Measurements from ENCODE around the gene MMGT1.
"Not testable (repeated sequence)": the region's sequence is repeated elsewhere in the genome, so short reads cannot be mapped to it uniquely, and the experiment has no call there.

Gene MMGT1

DNA sequence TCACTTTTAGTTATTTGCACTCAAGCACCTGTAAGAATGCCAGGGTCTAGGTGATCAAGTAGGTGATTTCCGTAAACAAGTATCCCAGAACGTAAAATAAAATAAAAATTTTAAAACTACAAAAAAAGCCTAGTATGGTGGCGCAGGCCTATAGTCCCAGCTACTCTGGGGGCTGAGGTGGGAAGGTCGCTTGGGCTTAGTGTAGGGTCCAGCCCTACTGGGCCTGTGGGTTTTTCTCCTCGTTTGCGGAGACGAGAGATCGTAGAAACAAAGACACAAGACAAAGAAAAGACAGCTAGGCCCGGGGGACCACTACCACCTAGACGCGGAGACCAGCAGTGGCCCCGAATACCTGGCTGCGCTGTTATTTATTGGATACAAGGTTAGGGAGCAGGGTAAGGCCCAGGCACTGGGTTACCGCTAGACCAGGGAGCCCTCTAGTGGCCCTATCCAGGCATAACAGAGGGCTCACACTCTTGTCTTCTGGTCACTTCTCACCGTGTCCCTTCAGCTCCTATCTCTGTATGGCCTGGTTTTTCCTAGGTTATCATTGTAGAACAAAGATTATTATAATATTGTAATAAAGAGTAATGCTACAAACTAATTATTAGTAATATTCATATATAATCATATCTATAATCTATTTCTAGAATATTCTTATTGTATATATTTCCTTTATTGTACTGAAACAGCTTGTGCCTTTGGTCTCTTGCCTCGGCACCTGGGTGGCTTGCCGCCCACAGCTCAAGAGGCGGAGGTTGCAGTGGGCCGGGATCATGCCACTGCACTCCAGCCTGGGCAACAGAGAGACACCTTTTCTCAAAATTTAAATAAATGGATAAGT, 41.9 kb downstream of the MMGT1 start:
- DNase-seq: no peak

DNA sequence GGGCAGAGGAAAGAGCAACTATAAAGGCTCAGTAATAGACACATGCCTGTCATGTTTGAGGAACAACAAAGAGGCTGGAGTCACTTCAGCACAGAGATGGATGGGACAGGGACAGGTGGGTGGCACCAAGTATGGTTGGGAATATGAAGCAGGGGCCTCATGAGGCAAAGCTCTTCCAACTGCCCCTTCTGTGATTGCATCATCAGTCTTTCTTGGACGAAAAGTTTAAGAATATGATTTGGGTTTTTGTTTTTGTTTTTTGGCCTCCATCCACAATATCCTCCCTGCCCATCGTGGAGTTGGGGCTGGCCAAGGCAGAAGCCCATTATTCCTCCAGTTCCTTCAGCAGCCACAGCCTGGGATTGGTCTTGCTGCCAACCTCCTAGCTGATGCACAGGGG, 45.9 kb downstream of the MMGT1 start:
- no peak for DNase-seq

DNA sequence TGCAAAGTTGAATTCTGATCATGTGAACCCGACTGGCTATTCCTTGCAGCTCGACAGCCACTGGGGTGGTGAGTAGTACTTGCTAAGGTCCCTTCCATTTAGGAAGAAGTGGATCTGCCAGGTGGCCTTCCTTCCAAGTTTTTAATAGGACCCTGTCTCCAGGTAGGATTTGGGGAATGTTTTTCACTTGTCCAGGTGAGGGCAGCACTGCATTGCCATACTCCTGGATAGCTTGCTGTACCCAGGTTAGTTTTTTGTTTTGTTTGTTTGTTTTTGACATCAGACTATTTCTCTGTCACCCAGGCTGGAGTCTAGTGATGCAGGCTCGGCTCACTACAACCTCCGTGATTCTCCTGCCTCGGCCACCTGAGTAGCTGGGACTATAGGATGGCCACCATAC, 50.4 kb downstream of the MMGT1 start:
- no peak for DNase-seq

DNA sequence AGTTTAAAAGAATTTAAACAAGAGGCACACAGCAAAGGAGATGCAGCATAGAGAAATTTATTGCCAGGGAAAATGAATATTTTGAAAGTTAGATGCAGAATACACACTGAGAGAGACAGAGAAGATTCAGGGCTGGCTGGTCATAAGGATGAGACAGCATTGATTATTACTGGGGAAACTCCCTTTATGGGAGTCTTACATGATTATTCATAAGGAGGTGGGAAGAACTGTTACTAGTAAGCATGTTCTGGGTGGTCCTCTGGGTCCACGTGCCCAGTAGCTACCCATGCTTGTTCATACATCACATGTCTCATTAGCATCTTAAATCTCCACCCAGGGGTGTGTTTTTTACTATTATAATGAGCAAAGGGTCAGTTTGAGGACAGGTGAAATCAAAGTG, 53.3 kb downstream of the MMGT1 start:
- DNase-seq: not testable (repeated sequence)

DNA sequence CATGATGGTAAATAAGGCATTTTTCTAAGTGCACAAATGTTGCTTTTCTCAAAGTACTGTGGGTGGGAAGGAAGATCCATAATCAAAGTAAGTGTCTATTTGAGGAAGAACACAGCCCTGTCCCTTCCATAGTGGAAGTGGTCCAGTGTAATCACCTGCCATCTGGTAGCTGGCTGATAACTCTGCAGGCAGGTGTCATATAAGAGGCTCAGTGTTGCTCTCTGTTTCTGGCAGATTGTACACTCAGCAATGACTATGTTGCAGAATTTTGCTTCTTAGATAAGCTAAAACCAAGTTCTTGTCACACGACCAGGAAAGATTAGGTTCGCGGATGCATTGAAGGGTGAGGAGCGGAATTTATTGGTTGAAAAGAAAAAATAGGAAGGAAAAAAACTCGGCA, 59.4 kb downstream of the MMGT1 start:
- no peak for DNase-seq

All from right kidney (tissue), 1 donor.